GM19025 (cell line): ENCODE results near the gene RBMY1E.
"Not testable (repeated sequence)": the region's sequence is repeated elsewhere in the genome, so short reads cannot be mapped to it uniquely, and the experiment has no call there.

Source experiments
- ATAC-seq: cut with Tn5 transposase; IDR thresholded peaks from one replicate; pipeline ENCODE4 v1.9.1; 2021; ENCODE audit warnings: mild to moderate bottlenecking, low read depth, moderate library complexity; ENCODE audit not compliant: unreplicated experiment

RBMY1E gene

DNA sequence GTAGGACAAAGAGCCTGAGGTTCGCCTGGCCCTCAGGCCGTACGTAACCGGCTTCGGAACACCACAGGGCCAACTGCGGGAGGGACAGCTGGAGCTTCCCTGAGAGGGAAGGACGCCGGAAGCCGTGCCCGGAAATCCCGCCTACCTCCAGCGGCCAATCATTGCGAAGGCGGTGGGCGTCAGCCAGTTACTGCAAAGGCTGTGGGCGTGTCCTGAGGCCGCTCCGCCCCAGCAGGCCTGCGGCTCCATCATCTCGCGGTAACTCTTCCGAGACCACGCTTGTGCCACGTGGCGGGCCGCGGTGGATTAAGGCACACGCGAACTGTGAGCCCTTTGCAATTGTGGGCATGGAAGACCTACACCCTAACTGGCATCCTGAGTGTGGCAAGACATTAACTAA is at the start of gene RBMY1E:
TSS of gene RBMY1E (minus strand) at position 101 of the 400 bp plus-strand sequence. CDS start 1,978 bp downstream, outside the sequence.
- not testable (repeated sequence) for ATAC-seq

GRCh38 chrY:21894426-21894825 is 23.4 kb downstream of the RBMY1E start, which contains the start of gene RBMY1D:
RBMY1D (minus strand) TSS chrY:21894526; CDS start chrY:21892513, 2,013 bp downstream.
- ATAC-seq: not testable (repeated sequence)

DNA sequence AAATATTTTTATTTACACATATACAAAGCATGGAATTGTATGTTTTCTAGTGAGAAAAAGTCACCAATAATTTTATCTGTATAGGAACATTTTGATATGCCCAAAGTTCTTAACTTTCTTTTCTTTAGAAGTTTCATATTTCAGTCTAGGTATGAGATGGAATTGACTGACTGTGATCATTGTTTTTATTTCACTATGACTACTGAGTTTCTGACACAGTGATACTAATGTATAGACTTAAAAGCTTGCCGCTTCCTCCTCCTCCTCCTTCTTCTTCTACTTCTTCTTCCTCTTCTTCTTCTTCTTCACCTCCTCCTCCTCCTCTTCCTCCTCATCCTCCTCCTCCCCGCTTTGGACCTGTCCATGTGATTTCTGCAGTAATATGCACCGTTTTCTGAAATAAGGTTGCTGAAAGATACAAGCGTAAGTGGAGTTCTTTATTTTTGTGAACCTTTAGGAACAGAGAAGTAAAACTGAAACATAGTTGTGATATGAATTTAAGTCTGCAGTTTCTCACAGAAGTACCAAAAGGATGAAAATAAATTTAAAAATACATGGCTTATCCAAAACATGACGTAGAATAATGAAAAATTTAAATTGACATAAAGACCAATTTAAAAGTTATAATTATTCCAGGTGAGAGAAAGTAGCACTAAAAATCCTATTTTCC is 48.3 kb downstream of the RBMY1E start:
- peak; percentile 64 for ATAC-seq
